ENCODE data around the gene THOC2. TPM values are rescaled to one million over a fixed set of nuclear protein-coding genes. Genes with fewer than 3 reads are reported as not detected.

THOC2 gene
- total RNA-seq, 3 donors from 2014 or later (not counting 1 experiment from before 2014, with no cell fraction given) = 86.9 to 114 (median 90.3) TPM

GRCh38 chrX:123740536-123740935 is 7.7 kb upstream of the THOC2 start:
- DNase-seq (no peak), ATAC-seq (no peak)
- 84% methylated on average over 2 of the region's 3 CpGs for whole genome bisulfite sequencing (ENCODE audit: insufficient coverage)

DNA sequence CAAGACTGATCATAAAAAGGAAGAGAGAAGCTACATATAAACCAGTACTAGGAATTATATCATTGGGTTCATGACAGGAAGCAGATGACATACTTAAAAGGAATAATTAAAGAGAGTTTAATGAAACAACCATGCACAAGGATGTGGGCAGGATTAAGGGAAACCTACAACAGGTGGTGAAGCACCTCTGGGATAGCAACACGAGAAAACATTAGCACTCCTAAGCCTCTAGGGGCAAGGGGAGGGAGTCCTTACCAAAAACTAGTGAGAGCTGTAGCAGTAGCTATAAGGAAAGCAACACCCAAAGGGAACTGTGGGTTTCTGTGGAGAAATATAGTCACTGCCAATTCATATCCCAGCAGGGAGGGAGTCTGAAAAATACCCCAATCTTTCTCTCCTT is 7.2 kb upstream of the THOC2 start:
- no peaks in the 10 kb centered on the region for H3K9me3 Mint-ChIP-seq
- Histone ChIP-seq H3K4me1 (ENCODE audit: control insufficient read depth, insufficient read depth, low read length) (no peaks in the 10 kb centered on the region), H3K27me3 (ENCODE audit: control insufficient read depth, insufficient read depth, low read length) (no peaks in the 10 kb centered on the region), H3K27ac (ENCODE audit: low read length) (no peak overlapping the region), H3K36me3 (ENCODE audit: control insufficient read depth, insufficient read depth, low read length) (no peaks in the 10 kb centered on the region), H3K9me3 (ENCODE audit: control insufficient read depth, insufficient read depth, low read length) (no peaks in the 10 kb centered on the region), H3K4me3 (ENCODE audit: low read length) (no peak overlapping the region)
- TF ChIP-seq CTCF (IDR thresholded peaks at IDR 0.05) = no peak
- DNase-seq (no peak), ATAC-seq (no peak)
- peaks cover 0 to 2% of the 10 kb centered on the region in 2 donors for H3K27me3 Mint-ChIP-seq (ENCODE audit: low read depth in 2 of 2)
- no peaks in the 10 kb centered on the region for H3K4me1 Mint-ChIP-seq
- H3K36me3 Mint-ChIP-seq = no peaks in the 10 kb centered on the region
- 0% methylated on average over 1 of the region's 1 CpG for WGBS (ENCODE audit: insufficient coverage)
- no peak overlapping the region for H3K27ac Mint-ChIP-seq
- intact Hi-C loops (cut with micrococcal nuclease) = no loop called here
- no peak overlapping the region for H3K4me3 Mint-ChIP-seq

More at GRCh38 chrX:123740536-123740935, 7.7 kb upstream of the THOC2 start:
- Mint-ChIP-seq H3K4me3 (no peak overlapping the region), H3K27me3 (ENCODE audit: low read depth in 2 of 2) (peaks cover 0 to 2% of the 10 kb centered on the region in 2 donors), H3K36me3 (no peaks in the 10 kb centered on the region), H3K9me3 (no peaks in the 10 kb centered on the region), H3K27ac (no peak overlapping the region), H3K4me1 (no peaks in the 10 kb centered on the region)
- H3K27ac ChIP-seq (ENCODE audit: low read length) = no peak overlapping the region
- H3K27me3 ChIP-seq (ENCODE audit: control insufficient read depth, insufficient read depth, low read length) = no peaks in the 10 kb centered on the region
- no peaks in the 10 kb centered on the region for H3K4me1 ChIP-seq (ENCODE audit: control insufficient read depth, insufficient read depth, low read length)
- no peaks in the 10 kb centered on the region for H3K36me3 ChIP-seq (ENCODE audit: control insufficient read depth, insufficient read depth, low read length)
- no peaks in the 10 kb centered on the region for H3K9me3 ChIP-seq (ENCODE audit: control insufficient read depth, insufficient read depth, low read length)
- intact Hi-C loops (cut with micrococcal nuclease) = no loop called here
- TF ChIP-seq CTCF (IDR thresholded peaks at IDR 0.05) = no peak
- no peak overlapping the region for H3K4me3 ChIP-seq (ENCODE audit: low read length)

- H3K36me3 Mint-ChIP-seq = no peaks in the 10 kb centered on the region
- DNase-seq = no peak
- H3K4me3 Mint-ChIP-seq = no peak overlapping the region
- no peaks in the 10 kb centered on the region for H3K9me3 Mint-ChIP-seq
- H3K27me3 ChIP-seq (ENCODE audit: control insufficient read depth, insufficient read depth, low read length) = no peaks in the 10 kb centered on the region
- H3K4me1 ChIP-seq (ENCODE audit: control insufficient read depth, insufficient read depth, low read length) = no peaks in the 10 kb centered on the region
- no peak overlapping the region for H3K4me3 ChIP-seq (ENCODE audit: low read length)
- intact Hi-C loops (cut with micrococcal nuclease) = no loop called here
- no peak overlapping the region for H3K27ac ChIP-seq (ENCODE audit: low read length)
- no peak for ATAC-seq
- H3K4me1 Mint-ChIP-seq = no peaks in the 10 kb centered on the region
- no peaks in the 10 kb centered on the region for H3K36me3 ChIP-seq (ENCODE audit: control insufficient read depth, insufficient read depth, low read length)
- H3K27me3 Mint-ChIP-seq (ENCODE audit: low read depth in 2 of 2) = peaks cover 0 to 2% of the 10 kb centered on the region in 2 donors
- TF ChIP-seq CTCF (IDR thresholded peaks at IDR 0.05) = no peak
- no peaks in the 10 kb centered on the region for H3K9me3 ChIP-seq (ENCODE audit: control insufficient read depth, insufficient read depth, low read length)
- no peak overlapping the region for H3K27ac Mint-ChIP-seq
- WGBS (ENCODE audit: insufficient coverage) = 100% methylated on average over 2 of the region's 3 CpGs
Measured at GRCh38 chrX:123739474-123739873, 6.6 kb upstream of the THOC2 start.

DNA sequence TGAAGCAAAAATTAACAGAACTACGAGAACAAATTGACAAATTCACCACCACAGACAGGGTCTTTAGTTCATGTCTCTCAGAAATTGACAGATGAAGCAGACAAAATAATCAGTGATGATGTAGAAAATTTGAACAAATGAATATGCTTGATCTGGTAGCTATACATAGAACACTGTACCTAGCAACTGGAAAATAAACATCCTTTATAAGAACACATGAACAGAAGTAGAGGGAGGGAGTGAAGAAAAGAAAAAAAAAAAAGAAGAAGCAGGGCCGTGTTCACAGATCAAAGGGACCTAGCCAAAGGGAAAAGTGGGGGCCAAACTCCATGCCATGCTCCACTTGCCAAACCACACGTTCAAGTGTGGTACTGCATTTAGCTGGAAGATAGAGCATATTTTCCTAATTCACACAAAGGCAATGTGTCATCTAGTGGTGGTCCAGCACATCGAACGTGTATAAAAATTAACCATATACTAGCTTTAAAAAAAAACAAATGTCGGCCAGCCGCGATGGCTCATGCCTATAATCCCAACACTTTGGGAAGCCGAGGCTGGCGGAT is 5.6 kb upstream of the THOC2 start:
- WGBS (ENCODE audit: insufficient coverage) = 60% methylated on average over 5 of the region's 10 CpGs
- H3K36me3 ChIP-seq (ENCODE audit: control insufficient read depth, insufficient read depth, low read length) = no peaks in the 10 kb centered on the region
- no peaks in the 10 kb centered on the region for H3K9me3 ChIP-seq (ENCODE audit: control insufficient read depth, insufficient read depth, low read length)
- DNase-seq = no peak
- H3K27me3 Mint-ChIP-seq (ENCODE audit: low read depth in 2 of 2) = peaks cover 0 to 2% of the 10 kb centered on the region in 2 donors
- no peak overlapping the region for H3K4me3 Mint-ChIP-seq
- intact Hi-C loops (cut with micrococcal nuclease) = no loop called here
- no peak overlapping the region for H3K4me3 ChIP-seq (ENCODE audit: low read length)
- no peak overlapping the region for H3K27ac Mint-ChIP-seq
- H3K4me1 Mint-ChIP-seq = no peaks in the 10 kb centered on the region
- no peak for TF ChIP-seq CTCF (IDR thresholded peaks at IDR 0.05)
- no peaks in the 10 kb centered on the region for H3K27me3 ChIP-seq (ENCODE audit: control insufficient read depth, insufficient read depth, low read length)
- no peak for ATAC-seq
- H3K9me3 Mint-ChIP-seq = no peaks in the 10 kb centered on the region
- H3K27ac ChIP-seq (ENCODE audit: low read length) = no peak overlapping the region
- H3K36me3 Mint-ChIP-seq = no peaks in the 10 kb centered on the region
- no peaks in the 10 kb centered on the region for H3K4me1 ChIP-seq (ENCODE audit: control insufficient read depth, insufficient read depth, low read length)
